ENCODE data around the gene MUSTN1. TPM values are rescaled to one million over a fixed set of nuclear protein-coding genes. Genes with fewer than 3 reads are reported as not detected.

The MUSTN1 gene
- total and polyA plus RNA-seq, 2 of the 13 experiments (the other 11 are each of a cell fraction or from before 2014, with no cell fraction given), result 0.84 to 1.4 TPM

GRCh38 chr3:52834871-52835501 lies at the start of gene MUSTN1 (continued):
- TF ChIP-seq, protein P1, sequence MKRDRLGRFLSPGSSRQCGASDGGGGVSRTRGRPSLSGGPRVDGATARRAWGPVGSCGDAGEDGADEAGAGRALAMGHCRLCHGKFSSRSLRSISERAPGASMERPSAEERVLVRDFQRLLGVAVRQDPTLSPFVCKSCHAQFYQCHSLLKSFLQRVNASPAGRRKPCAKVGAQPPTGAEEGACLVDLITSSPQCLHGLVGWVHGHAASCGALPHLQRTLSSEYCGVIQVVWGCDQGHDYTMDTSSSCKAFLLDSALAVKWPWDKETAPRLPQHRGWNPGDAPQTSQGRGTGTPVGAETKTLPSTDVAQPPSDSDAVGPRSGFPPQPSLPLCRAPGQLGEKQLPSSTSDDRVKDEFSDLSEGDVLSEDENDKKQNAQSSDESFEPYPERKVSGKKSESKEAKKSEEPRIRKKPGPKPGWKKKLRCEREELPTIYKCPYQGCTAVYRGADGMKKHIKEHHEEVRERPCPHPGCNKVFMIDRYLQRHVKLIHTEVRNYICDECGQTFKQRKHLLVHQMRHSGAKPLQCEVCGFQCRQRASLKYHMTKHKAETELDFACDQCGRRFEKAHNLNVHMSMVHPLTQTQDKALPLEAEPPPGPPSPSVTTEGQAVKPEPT (CRISPR knock-in tag; IDR thresholded peaks at IDR 0.05; ENCODE audit: low read depth), result no peak
- peak; percentile 67 for TF ChIP-seq TEAD3 (CRISPR knock-in tag; optimal IDR thresholded peaks at IDR 0.05; ENCODE audit: borderline replicate concordance)
- no peak for TF ChIP-seq SRY (CRISPR knock-in tag; IDR thresholded peaks at IDR 0.05)
- no peak for TF ChIP-seq SMARCE1 (IDR thresholded peaks at IDR 0.05; ENCODE audit: borderline replicate concordance)
- no peak for TF ChIP-seq NBN (conservative IDR thresholded peaks at IDR 0.05)
- TF ChIP-seq ESRRA (CRISPR knock-in tag; IDR thresholded peaks at IDR 0.05; ENCODE audit: low read depth), result no peak
- TF ChIP-seq MBD4 (IDR thresholded peaks at IDR 0.05; ENCODE audit: borderline replicate concordance, low read length), result no peak
- TF ChIP-seq ZNF580 (CRISPR knock-in tag; IDR thresholded peaks at IDR 0.05; ENCODE audit: borderline replicate concordance, low read depth), result 0 out of 2 replicates have a peak, but pooled peaks have one; percentile 9
- TF ChIP-seq, protein P2, sequence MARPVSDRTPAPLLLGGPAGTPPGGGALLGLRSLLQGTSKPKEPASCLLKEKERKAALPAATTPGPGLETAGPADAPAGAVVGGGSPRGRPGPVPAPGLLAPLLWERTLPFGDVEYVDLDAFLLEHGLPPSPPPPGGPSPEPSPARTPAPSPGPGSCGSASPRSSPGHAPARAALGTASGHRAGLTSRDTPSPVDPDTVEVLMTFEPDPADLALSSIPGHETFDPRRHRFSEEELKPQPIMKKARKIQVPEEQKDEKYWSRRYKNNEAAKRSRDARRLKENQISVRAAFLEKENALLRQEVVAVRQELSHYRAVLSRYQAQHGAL (CRISPR knock-in tag; IDR thresholded peaks at IDR 0.05; ENCODE audit: not compliant biosample characterization), result no peak
- TF ChIP-seq ZNF775 (CRISPR knock-in tag; IDR thresholded peaks at IDR 0.05; ENCODE audit: borderline replicate concordance), result no peak
- TF ChIP-seq ATM (IDR thresholded peaks at IDR 0.05; ENCODE audit: borderline replicate concordance), result no peak
- TF ChIP-seq ZBTB3 (CRISPR knock-in tag; IDR thresholded peaks at IDR 0.05; ENCODE audit: borderline replicate concordance, low read depth), result no peak
- TF ChIP-seq ZSCAN29 (CRISPR knock-in tag; conservative IDR thresholded peaks at IDR 0.05), result no peak
- TF ChIP-seq ZNF224 (CRISPR knock-in tag; IDR thresholded peaks at IDR 0.05), result no peak
- peak; percentile 21 for TF ChIP-seq MED8 (CRISPR knock-in tag; IDR thresholded peaks at IDR 0.05; ENCODE audit: insufficient replicate concordance)
- no peak for TF ChIP-seq ZBTB43 (CRISPR knock-in tag; conservative IDR thresholded peaks at IDR 0.05)
- no peak for TF ChIP-seq CREM (IDR thresholded peaks at IDR 0.05)
- TF ChIP-seq CREM (CRISPR knock-in tag; IDR thresholded peaks at IDR 0.05), result no peak
- no peak for TF ChIP-seq NR2F6 (IDR thresholded peaks at IDR 0.05)
- no peak for TF ChIP-seq NR2F6 (CRISPR knock-in tag; IDR thresholded peaks at IDR 0.05)
- TF ChIP-seq ELF1 (CRISPR knock-in tag; IDR thresholded peaks at IDR 0.05), result no peak
- no peak for TF ChIP-seq ISX (CRISPR knock-in tag; conservative IDR thresholded peaks at IDR 0.05)
- peak; percentile 53 for TF ChIP-seq CEBPG (CRISPR knock-in tag; IDR thresholded peaks at IDR 0.05)
- TF ChIP-seq TRIM24 (CRISPR knock-in tag; IDR thresholded peaks at IDR 0.05), result no peak
- no peak for TF ChIP-seq ZNF652 (CRISPR knock-in tag; IDR thresholded peaks at IDR 0.05; ENCODE audit: borderline replicate concordance, low read depth)
- TF ChIP-seq ZNF766 (CRISPR knock-in tag; IDR thresholded peaks at IDR 0.05; ENCODE audit: borderline replicate concordance), result no peak
- no peak for TF ChIP-seq PREB (CRISPR knock-in tag; IDR thresholded peaks at IDR 0.05)
- TF ChIP-seq CREB3 (CRISPR knock-in tag; IDR thresholded peaks at IDR 0.05), result no peak
